GM06990 (cell line): ENCODE results near the gene RAB11A.
A peak's percentile ranks its signal among the peaks of the same experiment; 100 is the strongest.

ENCODE experiments used
- DNase-seq: peaks from one replicate; pipeline ENCODE4 v3.0.0-alpha.2; 2011; ENCODE audit not compliant: insufficient read length; ENCODE audit errors: extremely low read depth
- H3K27me3 ChIP-seq: replicated peaks from 2 replicates; pipeline ENCODE4 v1.6.0; 2011; ENCODE audit warnings: low read length; ENCODE audit not compliant: control insufficient read depth, insufficient read depth
- H3K36me3 ChIP-seq: 2 replicates; pipeline ENCODE4 v1.5.1; 2011; ENCODE audit warnings: low read length; ENCODE audit not compliant: control insufficient read depth, insufficient read depth
- H3K4me3 ChIP-seq: replicated peaks from 2 replicates; pipeline ENCODE4 v1.5.1; 2011; ENCODE audit warnings: low read depth, mild to moderate bottlenecking, control low read depth, low read length
- CTCF ChIP-seq: IDR thresholded peaks from 2 replicates; pipeline ENCODE4 v1.5.1; 2011; ENCODE audit warnings: low read length, control low read depth, mild to moderate bottlenecking, inconsistent platforms; ENCODE audit not compliant: insufficient read depth, poor library complexity, severe bottlenecking

Gene RAB11A

GRCh38 chr15:65833501-65834205 lies 35.6 kb upstream of the RAB11A start:
- no peak for DNase-seq
- Histone ChIP-seq H3K27me3 (no peaks in the 10 kb centered on the region), H3K4me3 (no peak overlapping the region)

GRCh38 chr15:65834603-65835282 lies 34.5 kb upstream of the RAB11A start:
- no peak for TF ChIP-seq CTCF
- Histone ChIP-seq H3K36me3 (no peaks in the 10 kb centered on the region), H3K27me3 (no peaks in the 10 kb centered on the region), H3K4me3 (no peak overlapping the region)
- no peak for DNase-seq

More at GRCh38 chr15:65833501-65834205, 35.6 kb upstream of the RAB11A start:
- no peaks in the 10 kb centered on the region for H3K36me3 ChIP-seq
- TF ChIP-seq CTCF, result no peak

- Histone ChIP-seq H3K4me3 (no peak overlapping the region), H3K27me3 (no peaks in the 10 kb centered on the region), H3K36me3 (no peaks in the 10 kb centered on the region)
- TF ChIP-seq CTCF, result no peak
- no peak for DNase-seq
These were observed 33.8 kb upstream of the RAB11A start for GRCh38 chr15:65835447-65835846.

- no peaks in the 10 kb centered on the region for H3K27me3 ChIP-seq
- TF ChIP-seq CTCF, result peak; percentile 72
- no peak overlapping the region for H3K4me3 ChIP-seq
- H3K36me3 ChIP-seq, result no peaks in the 10 kb centered on the region
- DNase-seq, result no peak
These were observed 32.6 kb upstream of the RAB11A start for GRCh38 chr15:65836665-65837064.

GRCh38 chr15:65837301-65838294 lies 31.7 kb upstream of the RAB11A start:
- H3K4me3 ChIP-seq, result no peak overlapping the region
- DNase-seq, result no peak
- TF ChIP-seq CTCF, result no peak
- H3K36me3 ChIP-seq, result no peaks in the 10 kb centered on the region
- H3K27me3 ChIP-seq, result no peaks in the 10 kb centered on the region
